Measurements from ENCODE around the gene CMBL. TPM values are rescaled to one million over a fixed set of nuclear protein-coding genes. Genes with fewer than 3 reads are reported as not detected.
"Not testable (repeated sequence)": the region's sequence is repeated elsewhere in the genome, so short reads cannot be mapped to it uniquely, and the experiment has no call there.

Gene CMBL
- total RNA-seq, 1 donor from 2014 or later: 42.9 TPM

DNA sequence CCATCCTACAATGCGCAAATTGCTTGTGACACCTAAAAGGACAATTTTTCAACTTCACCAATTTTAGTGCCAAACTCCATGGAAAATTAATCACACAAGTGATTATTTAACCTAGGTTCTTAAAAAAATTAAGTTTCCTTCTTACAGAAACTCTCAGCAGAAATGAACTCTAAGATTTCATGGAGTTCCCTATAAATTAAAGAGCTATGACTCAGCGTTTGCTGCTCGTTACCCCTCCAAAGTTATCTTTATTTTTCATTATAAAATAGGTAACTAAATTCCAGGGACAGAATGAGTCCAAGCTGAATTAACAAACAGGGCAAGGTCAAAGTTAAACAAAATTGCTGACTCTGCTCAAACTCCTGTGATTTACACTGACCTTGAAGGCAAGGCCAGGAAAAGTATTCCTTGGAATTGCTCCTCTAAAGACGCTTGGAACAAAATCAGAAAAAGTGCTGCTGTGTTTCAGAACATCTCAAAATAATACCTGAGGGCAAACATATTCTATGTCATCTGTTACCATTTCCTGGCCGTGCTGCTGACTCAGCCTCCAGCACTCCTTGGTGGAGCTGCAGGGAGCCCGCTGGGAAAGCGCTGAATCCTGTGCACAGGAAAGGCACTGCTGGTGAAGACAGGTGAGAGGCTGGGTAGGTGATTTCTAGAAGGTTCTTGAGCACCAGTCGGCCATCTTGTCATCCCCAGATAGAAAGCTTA, 2.5 kb upstream of the CMBL start:
- DNase-seq: no peak

DNA sequence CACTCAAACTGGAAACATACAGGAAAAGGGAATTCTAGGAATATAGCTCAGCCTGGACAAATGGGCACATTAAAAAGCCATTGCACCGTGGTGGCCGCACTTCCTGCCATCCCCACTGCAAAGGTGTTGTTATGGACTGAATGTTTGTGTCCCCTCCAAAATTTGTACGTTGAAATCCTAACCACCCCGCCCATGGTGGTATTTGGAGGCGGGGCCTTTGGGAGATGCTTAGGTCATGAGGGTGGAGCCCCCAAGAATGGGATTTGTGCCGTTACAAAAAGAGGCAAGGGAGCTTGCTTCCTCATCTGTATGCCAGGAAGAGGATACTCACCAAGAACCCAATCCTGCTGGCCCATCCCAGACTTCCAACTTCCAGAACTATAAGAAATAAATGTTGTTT, 1.1 kb upstream of the CMBL start:
- DNase-seq: no peak

DNA sequence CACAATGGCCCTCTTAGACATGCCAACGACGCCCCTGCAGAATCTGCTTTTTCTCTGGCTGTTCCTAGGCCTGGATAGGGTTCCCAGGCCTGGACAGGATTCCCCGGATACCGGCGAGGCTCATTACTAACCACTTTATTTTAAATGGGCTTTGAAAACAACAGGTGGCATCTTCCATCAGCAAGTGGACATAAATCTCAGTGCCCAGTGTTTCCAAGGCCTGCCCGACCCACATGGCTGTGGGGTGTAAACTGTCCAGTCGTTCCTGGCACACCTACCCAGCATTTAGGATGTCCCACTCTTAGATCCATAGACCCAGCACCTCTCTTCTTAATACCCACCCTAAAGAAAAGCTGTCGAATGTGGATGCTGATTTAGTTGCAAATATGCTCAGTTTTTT, 896 bp downstream of the CMBL start:
- DNase-seq: no peak

DNA sequence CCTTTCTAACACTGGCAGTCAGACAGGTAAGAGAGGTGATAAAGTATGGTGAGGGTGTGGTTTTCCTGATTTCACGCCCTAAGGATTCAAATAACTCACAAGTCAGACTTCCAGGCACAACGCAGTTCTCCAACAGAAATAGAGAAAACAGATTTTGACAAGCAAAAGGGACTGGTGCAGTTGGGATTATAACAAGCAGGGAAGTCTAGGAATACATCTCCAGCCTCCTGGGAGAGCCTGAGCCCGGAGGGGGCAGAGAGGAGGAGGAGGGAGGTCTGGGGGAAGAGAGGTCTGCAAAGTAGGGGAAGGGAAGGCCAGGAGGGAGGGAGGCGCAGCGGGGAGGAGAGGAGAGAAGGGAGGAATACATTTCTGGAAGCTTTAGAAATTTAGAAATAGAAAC, 1.6 kb downstream of the CMBL start:
- no peak for DNase-seq

DNA sequence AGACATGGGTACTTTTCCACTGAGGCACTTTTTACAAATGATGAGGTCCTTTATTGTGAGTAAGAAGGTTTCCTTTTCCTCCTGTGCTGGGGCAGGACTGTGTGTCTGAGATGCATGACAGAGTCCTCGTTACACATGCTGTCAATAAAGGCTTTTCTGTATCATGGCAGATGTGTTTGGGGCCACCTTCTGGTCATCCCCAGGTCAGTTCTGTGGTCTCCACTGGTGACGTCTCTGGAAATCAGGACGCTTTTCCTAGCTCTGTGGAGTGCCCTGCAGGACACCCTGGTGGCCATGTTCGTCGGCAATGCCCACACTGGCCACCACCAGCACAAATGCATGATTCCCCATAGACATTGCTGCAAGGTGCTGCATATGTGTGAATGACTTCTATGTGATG, 2.8 kb downstream of the CMBL start:
- no peak for DNase-seq

DNA sequence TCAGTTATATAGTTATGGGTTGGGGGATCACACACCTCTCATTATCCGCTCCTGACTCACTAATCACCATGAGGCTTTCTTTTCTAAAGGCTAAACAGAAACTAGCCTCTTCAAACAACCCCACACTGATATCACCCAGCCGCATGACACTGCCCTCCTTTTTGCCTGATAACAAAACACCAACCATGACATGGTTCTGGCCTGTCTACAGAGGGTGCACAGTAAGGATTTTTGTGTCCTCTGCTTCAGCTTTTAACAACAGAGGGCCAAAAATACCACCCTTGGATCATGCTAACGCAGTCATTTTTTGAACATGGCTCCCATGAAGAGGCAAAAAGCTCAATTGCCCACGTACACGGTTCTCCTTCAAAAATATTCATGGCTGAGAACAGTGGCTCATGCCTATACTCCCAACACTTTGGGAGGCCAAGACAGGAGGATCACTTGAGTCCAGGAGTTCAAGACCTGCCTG, 4.0 kb downstream of the CMBL start:
- DNase-seq: no peak

DNA sequence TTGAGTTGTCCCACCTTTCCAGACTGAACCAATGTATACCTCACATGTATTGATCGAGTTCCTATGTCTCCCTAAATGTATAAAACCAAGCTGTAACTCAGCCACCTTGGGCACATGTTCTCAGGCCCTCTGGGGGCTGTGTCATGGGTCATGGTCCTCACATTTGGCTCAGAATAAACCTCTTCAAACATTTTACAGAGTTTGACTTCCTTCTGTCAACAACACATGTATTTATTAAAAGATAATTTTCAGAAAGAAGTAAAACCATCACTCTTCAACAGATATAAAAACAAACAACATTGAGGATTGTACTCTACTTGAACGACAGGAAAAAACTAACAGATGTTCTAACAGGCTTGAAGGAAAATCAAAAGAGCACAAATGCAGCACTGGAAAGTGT, 4.5 kb downstream of the CMBL start:
- no peak for DNase-seq

DNA sequence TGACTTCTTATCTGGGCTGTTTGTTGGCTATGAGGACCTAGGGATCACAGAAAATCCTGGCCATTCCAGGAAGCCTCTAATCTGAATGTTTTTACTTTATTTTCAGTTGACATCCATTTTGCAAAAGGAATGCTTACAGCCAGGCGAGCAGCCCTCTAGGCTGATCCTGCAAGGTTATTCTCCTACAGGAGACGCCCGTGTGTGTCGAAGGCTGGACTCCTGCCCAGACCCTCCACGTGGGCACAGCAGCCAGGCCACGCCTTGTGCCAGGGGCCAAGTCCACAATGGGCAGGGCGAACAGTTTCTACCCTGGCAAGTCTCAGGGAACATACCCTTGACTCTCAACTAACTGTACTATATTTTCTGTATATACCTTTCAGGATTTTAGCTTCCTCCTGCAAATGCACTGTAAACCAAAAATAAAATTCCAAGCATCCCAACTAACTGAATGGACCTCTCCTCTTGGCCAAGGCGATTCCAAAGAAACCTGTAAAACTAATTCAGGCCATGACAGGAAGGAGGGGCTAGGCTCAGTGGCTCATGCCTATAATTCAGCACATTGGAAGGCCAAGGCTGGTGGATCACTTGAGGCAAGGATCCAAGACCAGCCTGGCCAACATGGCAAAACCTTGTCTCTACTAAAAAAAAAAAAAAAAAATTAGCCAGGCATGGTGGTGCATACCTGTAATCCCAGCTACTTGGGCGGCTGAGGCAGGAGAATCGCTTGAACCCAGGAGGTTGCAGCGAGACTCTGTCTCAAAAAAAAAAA, 5.7 kb downstream of the CMBL start:
- no peak for DNase-seq

DNA sequence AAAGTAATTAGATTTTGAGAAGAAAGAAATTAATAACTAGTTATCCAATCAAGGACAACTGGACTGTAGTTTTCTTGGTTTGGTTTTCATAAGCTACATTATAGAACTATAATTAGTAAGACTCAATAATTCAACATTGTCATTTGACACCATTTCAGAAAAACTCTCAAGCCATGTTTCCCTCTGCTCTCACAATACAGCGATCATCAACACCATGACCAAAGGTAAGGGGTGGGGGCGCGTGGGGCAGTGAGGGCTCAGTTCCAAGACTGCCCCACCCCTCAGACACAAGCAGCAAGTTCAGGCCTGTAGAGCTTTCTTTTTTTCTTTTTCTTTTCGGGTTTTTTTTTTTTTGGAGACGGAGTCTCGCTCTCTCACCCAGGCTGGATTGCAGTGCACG, 6.4 kb downstream of the CMBL start:
- DNase-seq: no peak

DNA sequence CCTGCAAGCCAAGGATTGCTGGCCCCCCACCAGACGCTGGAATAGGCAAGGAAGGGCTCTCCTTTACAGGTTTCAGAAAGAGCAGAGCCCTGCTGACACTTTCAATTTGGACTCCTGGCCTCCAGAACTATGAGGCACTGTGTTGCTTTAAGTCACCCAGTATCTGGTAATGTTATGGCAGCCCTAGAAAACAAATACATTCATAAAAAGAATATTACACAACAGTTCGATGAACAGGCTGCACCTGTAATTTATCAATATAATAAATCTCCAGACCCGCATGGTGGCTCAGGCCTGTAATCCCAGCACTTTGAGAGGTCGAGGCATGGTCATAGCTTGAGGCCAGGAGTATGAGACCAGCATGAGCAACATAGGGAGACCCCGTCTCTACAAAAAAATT, 7.5 kb downstream of the CMBL start:
- no peak for DNase-seq

DNA sequence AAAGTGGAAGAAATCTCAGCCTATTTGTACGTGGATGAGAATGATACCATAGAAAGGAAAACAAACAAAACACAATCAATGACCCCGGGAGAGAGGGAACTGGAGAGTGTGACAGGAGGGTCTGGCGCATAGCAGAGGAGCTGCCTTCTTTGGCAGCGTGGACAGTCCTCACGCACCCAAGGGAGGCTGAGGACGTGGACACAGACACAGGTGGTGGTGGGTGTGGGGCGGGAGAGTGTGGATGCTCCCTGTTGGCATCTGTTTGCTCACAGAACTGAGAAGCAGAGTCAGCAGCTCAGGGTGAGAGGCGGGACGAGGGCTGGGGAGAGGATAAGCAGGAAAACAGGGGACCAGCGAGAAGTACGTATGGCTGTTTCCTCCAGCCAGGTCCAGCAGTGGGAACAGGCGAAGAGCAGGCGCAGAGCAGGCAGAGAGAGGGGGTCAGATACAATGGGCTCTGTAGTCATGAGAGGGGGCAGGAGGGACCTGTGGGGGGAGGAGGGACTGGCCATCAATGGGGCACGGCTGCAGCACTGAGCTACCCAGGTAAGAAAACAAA, 10.0 kb downstream of the CMBL start:
- DNase-seq: no peak

DNA sequence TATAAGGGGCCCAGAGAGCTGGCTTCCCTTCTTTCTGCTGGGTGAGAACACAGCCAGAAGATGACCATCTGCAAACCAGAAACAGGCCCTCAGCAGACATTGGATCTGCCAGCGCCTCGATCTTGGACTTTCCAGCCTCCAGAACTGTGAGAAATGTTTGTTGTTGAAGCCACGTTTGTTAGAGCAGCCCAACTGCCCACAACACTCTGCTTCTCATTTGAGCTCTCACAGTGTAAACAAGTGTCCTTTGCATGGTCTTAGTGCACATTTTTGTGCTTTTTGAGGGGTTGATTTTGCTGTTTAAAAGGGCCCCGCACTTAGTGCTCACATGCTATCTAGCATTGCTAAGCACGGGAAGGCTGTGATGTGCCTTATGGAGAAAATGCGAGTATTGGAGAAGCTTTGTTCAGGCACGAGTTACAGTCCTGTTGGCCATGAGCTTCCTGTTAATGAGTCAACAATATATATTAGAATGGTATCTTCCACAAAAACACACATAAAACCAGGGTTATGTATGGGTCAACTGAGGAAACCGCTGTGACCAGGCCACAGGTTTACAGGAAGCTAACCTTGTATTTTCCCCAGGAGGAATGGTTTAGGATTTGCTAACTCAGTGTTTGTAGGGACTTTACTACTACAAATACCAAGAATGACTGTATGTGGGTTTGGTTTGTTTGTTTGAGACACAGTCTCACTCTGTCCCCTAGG, 11.9 kb downstream of the CMBL start:
- DNase-seq: no peak

DNA sequence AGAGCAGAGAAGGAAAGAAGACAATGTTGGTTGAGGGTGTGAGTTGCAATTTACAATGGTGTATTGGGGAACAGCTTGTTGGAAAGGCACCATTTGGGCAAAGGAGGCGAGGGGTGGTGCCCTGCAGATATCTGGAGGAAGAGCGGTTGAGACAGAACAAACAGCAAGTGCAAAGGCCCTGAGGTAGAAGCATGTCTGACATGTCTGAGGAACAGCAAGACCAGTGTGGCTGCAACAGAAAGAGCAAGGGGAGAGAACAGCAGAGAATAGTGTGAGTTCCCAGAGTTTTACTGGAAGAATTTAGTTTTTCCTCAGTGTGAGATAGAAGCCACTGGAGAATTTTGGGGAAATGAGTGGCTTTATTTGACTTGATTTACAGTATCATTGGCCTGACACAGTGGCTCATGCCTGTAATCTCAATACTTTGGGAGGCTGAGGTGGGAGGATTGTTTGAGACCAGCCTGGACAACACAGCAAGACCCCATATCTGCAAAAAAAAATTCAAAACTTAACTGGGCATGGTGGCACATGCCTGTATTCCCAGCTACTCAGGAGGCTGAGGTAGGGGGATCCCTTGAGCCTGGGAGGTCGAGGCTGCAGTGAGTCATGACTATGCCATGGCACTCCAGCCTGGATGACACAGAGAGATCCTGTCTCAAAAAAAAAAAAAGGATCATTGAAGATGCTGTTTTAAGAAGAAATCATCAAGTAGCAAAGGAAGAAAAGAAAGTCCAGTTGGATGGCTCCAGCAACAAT, 13.6 kb downstream of the CMBL start:
- no peak for DNase-seq

DNA sequence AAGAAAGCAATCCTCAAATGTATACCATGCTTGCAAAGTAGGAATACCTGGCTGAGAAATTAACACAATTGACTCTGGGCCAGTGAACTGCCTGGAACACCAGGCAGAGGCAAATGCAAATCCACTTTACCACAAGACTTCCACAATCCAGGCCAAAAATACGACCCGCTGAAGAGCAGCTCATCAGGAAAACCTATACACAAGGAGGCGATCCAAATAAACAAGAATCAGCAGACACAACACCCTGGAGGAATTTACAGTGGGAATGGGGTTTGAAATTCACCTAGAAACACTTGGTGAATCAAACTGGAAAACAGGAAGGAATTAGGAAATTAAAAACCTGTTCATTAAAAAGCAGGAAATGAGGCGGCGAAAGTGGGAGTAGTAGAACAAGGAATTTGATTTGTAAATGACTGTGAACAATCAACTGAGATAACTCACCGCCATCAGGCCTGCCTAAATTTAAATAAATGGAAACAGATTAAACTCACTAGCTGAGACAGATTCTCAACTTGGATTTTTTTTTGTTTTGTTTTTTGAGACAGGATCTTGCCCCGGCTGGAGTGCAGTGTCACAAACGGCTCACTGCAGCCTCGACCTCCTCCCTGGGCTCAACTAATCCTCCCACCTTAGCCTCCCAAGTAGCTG, 15.9 kb downstream of the CMBL start:
- no peak for DNase-seq

DNA sequence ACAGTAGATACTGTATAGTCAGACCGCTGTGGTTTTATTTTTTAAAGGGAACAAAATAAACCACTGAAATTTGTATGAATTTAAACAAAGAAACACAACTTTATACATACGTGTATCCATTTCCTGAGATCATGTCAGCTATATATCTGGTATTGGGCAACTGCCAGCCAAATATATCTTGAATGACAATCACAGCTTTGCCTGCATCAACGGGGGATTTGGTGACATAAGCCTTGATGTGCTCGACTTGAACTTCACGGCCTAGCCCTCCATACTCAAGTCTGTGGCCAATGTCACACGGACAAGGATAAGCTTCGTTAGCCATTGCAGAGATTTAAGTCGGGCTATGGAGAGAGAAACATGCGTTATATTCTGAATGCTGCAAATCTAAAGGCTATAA, 17.3 kb downstream of the CMBL start:
- peak; percentile 57 for DNase-seq

DNA sequence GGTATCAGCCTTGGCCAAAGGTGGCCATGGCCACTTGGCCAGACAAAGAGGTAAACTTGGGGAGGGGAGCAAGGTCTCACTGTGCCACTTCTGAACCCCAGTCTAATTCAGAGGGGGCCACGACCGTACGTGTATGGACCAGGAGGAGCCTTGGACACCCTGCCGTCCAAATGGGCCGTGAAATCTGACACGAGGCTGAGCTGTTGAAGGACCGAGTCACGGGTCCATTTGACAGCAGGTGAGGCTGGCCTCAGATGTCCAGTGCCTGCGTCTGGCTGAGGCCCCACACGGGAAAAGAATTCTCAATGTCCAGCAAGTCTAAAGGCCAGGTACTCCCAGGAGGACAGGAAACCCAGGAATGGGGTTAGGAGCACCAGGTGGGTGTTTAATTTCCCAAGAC, 17.7 kb downstream of the CMBL start:
- DNase-seq: no peak

DNA sequence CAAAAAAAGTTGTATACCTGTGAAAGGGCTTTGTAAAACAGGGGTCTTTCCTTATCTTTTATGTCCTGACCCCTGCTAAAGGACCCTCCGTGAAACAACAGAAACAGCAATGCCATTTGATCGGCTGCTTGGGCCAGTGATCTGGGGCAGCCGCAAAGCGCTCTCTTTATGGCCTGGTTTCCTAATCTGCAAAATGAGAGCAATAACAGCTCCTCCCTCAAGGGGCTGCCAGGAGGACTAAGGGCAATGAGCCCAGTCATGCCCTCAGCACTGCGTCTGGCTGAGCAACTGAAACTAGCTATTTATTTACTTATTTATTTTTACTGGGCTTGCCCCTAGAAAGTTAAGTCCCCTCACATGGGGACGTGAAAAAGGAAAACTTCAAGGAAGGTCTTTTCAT, 18.3 kb downstream of the CMBL start:
- DNase-seq: no peak

DNA sequence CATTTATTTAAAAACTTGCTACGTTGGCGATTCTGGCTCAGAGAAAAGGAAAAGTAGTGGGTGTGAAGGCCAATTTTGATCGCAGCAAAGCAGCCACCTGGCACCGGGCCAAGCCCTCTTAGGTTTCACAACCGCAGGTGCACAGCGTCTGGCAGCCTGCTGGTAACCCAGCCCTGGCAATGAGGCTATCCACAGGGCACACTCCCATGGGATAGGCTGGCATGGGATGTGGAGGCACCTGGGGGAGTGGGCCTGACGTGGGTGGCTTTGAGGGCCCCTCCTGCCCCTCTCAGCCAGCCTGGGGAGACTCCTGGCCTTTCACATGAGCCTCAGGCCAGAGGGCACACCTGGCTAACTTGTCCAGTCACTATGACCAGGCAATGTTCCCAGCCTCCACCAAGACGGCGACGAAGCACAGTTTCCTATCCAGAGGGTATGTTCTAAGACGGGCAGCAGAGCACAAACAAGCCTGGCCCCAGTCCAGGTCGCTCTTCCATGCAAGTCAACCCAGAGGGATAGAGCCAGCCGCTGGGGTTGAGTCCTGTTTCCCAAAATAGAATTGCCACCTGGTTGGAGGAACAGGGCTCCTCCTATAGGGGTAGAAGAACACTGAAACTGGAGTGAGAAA, 19.0 kb downstream of the CMBL start:
- peak; percentile 82 for DNase-seq

DNA sequence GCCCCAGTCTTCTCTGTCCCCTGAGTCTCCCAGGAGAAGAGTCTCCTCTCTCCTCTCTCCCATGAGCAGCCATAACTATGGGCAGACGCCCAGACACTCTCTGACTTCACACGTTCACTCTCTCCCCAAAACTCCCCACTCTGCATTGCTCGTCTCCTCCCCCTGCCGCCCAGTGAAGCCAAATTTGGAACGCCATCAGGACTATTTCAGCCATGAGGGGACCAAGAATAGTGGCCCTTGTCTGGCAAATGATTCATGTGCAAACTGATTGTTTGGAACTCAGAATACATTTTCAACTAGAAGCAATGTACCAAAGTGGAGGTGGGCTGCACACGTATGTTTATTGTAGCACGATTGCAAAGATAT, 20.9 kb downstream of the CMBL start:
- no peak for DNase-seq

DNA sequence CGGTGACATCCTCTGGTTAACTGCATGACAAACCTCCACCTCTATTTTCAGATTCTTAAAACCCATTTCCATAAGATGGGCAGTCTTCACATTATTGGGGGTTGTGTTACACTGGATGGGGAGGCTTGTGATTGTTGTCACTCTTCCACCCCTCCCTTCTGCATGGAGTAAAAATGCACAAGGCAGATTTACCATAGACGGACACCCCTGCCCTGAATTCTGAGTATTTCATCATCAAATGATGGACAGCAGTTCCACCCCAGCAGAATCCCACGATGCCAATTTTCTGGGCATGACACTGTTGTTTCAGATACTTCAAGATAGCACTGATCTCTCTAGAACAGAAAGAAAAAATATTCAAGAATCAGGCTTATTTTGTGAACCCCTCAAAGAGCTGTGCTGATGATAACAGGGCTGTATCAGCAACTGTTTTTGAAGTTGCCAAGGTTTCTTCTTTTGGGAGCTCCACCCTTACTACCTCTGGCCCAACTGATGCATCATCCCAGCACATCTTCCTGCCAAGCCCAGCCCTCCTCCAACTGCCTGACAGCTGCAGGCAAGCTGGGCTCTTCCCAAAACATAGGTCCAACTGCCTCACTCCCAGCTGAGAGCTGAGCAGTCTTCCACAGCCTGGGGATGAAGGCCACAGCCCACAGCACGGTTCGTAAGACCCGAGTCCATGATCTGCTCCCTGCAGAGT, 21.4 kb downstream of the CMBL start:
- peak; percentile 79 for DNase-seq

DNA sequence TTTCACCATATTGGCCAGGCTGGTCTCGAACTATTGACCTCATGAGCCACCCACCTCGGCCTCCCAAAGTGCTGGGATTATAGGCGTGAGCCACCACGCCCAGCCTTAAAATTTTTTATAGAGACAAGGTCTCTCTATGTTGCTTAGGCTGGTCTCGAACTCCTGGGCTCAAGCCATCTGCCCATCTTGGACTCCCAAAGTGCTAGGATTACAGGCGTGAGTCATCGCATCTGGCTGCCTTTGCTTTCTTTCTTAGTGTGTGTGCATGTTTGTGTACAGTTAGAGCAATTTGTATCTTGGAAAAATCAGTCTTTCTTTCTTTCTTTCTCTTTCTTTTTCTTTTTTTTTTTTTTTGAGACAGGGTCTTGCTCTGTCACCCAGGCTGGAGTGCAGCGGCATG, 22.3 kb downstream of the CMBL start:
- DNase-seq: not testable (repeated sequence)

Data from tongue (tissue), 2 donors.